Esophagus squamous epithelium (tissue), 5 donors: ENCODE measurements around the gene PAGR1. TPM values are rescaled to one million over a fixed set of nuclear protein-coding genes. Genes with fewer than 3 reads are reported as not detected.
"Not testable (repeated sequence)": the region's sequence is repeated elsewhere in the genome, so short reads cannot be mapped to it uniquely, and the experiment has no call there.

Experiments
- DNase-seq: peaks from one replicate; lab custom pipeline; 2025; lab: John Stamatoyannopoulos, UW
- H3K27ac ChIP-seq, 4 donors: fragments of 200-600 bp; sonication (generic); one replicate each; pipeline ENCODE4 v1.5.1; 2016 to 2019; ENCODE audit warnings: mild to moderate bottlenecking in 1 of 4
- H3K27me3 ChIP-seq, 4 donors: fragments of 200-600 bp; sonication (generic); 1 replicate in 3 of 4; 2 replicates in 1 of 4; pipeline versions ENCODE4 v1.5.1 to v1.6.0; 2017 to 2021; ENCODE audit warnings: antibody characterized with exemption in 1 of 4
- H3K36me3 ChIP-seq, 3 donors: fragments of 200-600 bp; sonication (generic); one replicate each; pipeline ENCODE4 v1.5.1; 2016 to 2019
- H3K4me1 ChIP-seq, 3 donors: fragments of 200-600 bp; sonication (generic); one replicate each; pipeline ENCODE4 v1.5.1; 2017 to 2019
- H3K4me3 ChIP-seq, 4 donors: fragments of 200-600 bp; sonication (generic); 1 replicate in 3 of 4; 2 replicates in 1 of 4; pipeline ENCODE4 v1.5.1; 2016 to 2019; ENCODE audit warnings: mild to moderate bottlenecking in 2 of 4, moderate library complexity in 1 of 4
- H3K9me3 ChIP-seq, 3 donors: fragments of 200-600 bp; sonication (generic); one replicate each; pipeline ENCODE4 v1.5.1; 2016 to 2019
- CTCF ChIP-seq, 6 experiments: fragments of 450-650 bp in 4 of 6; fragments of 200-600 bp in 2 of 6; sonication (generic) in 2 of 6; IDR thresholded peaks; one replicate each; pipeline ENCODE4 v1.5.1; 2016 to 2019; ENCODE audit warnings: antibody characterized with exemption in 6 of 6, mild to moderate bottlenecking in 4 of 6, moderate library complexity in 4 of 6
- POLR2A ChIP-seq, 4 donors: fragments of 450-650 bp; IDR thresholded peaks; one replicate each; pipeline ENCODE4 v1.6.1; 2017; ENCODE audit warnings: antibody characterized with exemption in 4 of 4, mild to moderate bottlenecking in 4 of 4, moderate library complexity in 3 of 4
- WGBS, 2 donors: methylation state at CpG; one replicate each; pipeline ENCODE4 v1.1.5; 2018; 5-methylcytosine and 5-hydroxymethylcytosine counted together
- intact Hi-C: fragments of 100-400 bp; cut with DNase I; formaldehyde crosslinking; loops from one replicate; pipeline ENCODE4 v1.15.0; 2022
- total RNA-seq, 4 donors: library from RNA; depleted of rRNA; stranded (reverse); fragments of >200 nt; gene quantifications; one replicate each; pipeline ENCODE4 v1.1.0, GENCODE V29; 2016
- donor health status: DM: yes; HTN: yes; CAD: no.

The PAGR1 gene
- total RNA-seq, 4 donors from 2014 or later = 25.4 to 37.6 (median 32.8) TPM

GRCh38 chr16:29779474-29779873, 36.5 kb upstream of the PAGR1 start:
- WGBS, 2 donors = 51 to 52% methylated on average over 7 to 8 of the region's 10 CpGs
- intact Hi-C loops = no loop called here

GRCh38 chr16:29783094-29783953, 32.6 kb upstream of the PAGR1 start:
- WGBS, 2 donors = 68 to 75% methylated on average over 13 of the region's 13 CpGs
- DNase-seq, H3K4me3 ChIP-seq, H3K9me3 ChIP-seq, H3K27ac ChIP-seq, H3K36me3 ChIP-seq: not testable (repeated sequence)
- Histone ChIP-seq H3K27me3 (peaks cover 0 to 17% (median 0%) of the 10 kb centered on the region in 4 donors), H3K4me1 (peaks cover 4 to 22% (median 9%) of the 10 kb centered on the region in 3 donors)
- intact Hi-C loops = loop anchor here (5.0 kb wide), 1 partner anchor 66 kb away; no protein-coding TSS in a partner anchor

More at GRCh38 chr16:29779474-29779873, 36.5 kb upstream of the PAGR1 start:
- Histone ChIP-seq H3K36me3 (no peaks in the 10 kb centered on the region), H3K27ac (no peak overlapping the region), H3K9me3 (no peaks in the 10 kb centered on the region), H3K4me3 (no peak overlapping the region), H3K4me1 (peaks cover 0 to 8% (median 4%) of the 10 kb centered on the region in 3 donors), H3K27me3 (peaks cover 0 to 20% (median 0%) of the 10 kb centered on the region in 4 donors)
- no peak for DNase-seq
- TF ChIP-seq CTCF (IDR thresholded peaks at IDR 0.05) (no peak), POLR2A (IDR thresholded peaks at IDR 0.05) (no peak)

- no peak for DNase-seq
- Histone ChIP-seq H3K36me3 (no peaks in the 10 kb centered on the region), H3K4me3 (no peak overlapping the region), H3K27me3 (peaks cover 0 to 13% (median 0%) of the 10 kb centered on the region in 4 donors), H3K27ac (no peak overlapping the region), H3K4me1 (peaks cover 4 to 22% (median 9%) of the 10 kb centered on the region in 3 donors), H3K9me3 (no peaks in the 10 kb centered on the region)
- WGBS, 2 donors = 80 to 88% methylated on average over 2 of the region's 2 CpGs
- TF ChIP-seq POLR2A (IDR thresholded peaks at IDR 0.05) = no peak
- TF ChIP-seq CTCF (IDR thresholded peaks at IDR 0.05) = no peak
- intact Hi-C loops = loop anchor here (5.0 kb wide), 1 partner anchor 67 kb away; no protein-coding TSS in a partner anchor
Observed at GRCh38 chr16:29784157-29784556, 31.8 kb upstream of the PAGR1 start.

GRCh38 chr16:29784901-29785500, 31.0 kb upstream of the PAGR1 start:
- H3K36me3 ChIP-seq = no peaks in the 10 kb centered on the region
- intact Hi-C loops = loop anchor here (5.0 kb wide), 1 partner anchor 68 kb away; no protein-coding TSS in a partner anchor
- no peak for DNase-seq
- H3K27ac ChIP-seq = peak overlapping the region in 1 of 4 donors; percentile 23
- peak overlapping the region; percentile 4 to 45 (median 28) for H3K4me3 ChIP-seq
- peaks cover 7 to 29% (median 14%) of the 10 kb centered on the region in 3 donors for H3K4me1 ChIP-seq
- 22 to 44% methylated on average over 12 to 19 of the region's 38 CpGs for WGBS, 2 donors
- H3K9me3 ChIP-seq = no peaks in the 10 kb centered on the region
- TF ChIP-seq CTCF (IDR thresholded peaks at IDR 0.05) = peak; percentile 49 to 83 (median 72)
- no peak for TF ChIP-seq POLR2A (IDR thresholded peaks at IDR 0.05)
- H3K27me3 ChIP-seq = peaks cover 0 to 5% (median 0%) of the 10 kb centered on the region in 4 donors

GRCh38 chr16:29787155-29787554, 28.8 kb upstream of the PAGR1 start:
- H3K27me3 ChIP-seq, H3K4me3 ChIP-seq, H3K36me3 ChIP-seq, intact Hi-C loops, H3K9me3 ChIP-seq, H3K27ac ChIP-seq, DNase-seq: not testable (repeated sequence)
- H3K4me1 ChIP-seq = peaks cover 17 to 45% (median 26%) of the 10 kb centered on the region in 3 donors
- WGBS, 2 donors = 81 to 84% methylated on average over 3 to 4 of the region's 4 CpGs
